GM23338 (cell line): Measurements from ENCODE around the gene SLC22A3.

Source experiments
- CREB1 ChIP-seq: fragments of 250-450 bp; sonication (Bioruptor Pico); IDR thresholded peaks from 2 replicates; pipeline ENCODE4 v1.5.0; 2020; ENCODE audit warnings: low read depth, mild to moderate bottlenecking, moderate library complexity
- EZH2 ChIP-seq: fragments of 200-600 bp; sonication (generic); IDR thresholded peaks from one replicate; pipeline ENCODE4 v1.8.0; 2017; ENCODE audit warnings: antibody characterized with exemption, mild to moderate bottlenecking, low read depth; ENCODE audit not compliant: unreplicated experiment
- EZH2phosphoT487 ChIP-seq: fragments of 200-600 bp; sonication (generic); IDR thresholded peaks from one replicate; pipeline ENCODE4 v1.8.1; 2018; ENCODE audit warnings: antibody characterized with exemption; ENCODE audit not compliant: unreplicated experiment
- JUNB ChIP-seq: IDR thresholded peaks from one replicate; pipeline ENCODE4 v1.6.1; 2016; ENCODE audit warnings: antibody characterized with exemption; ENCODE audit not compliant: unreplicated experiment
- POLR2AphosphoS5 ChIP-seq: IDR thresholded peaks from 2 replicates; pipeline ENCODE4 v1.6.1; 2016; ENCODE audit warnings: antibody characterized with exemption, low read depth
- STAT1 ChIP-seq: IDR thresholded peaks from one replicate; pipeline ENCODE4 v1.6.1; 2016; ENCODE audit warnings: antibody characterized with exemption; ENCODE audit not compliant: unreplicated experiment
- ZNF114 ChIP-seq: fragments of 250-450 bp; sonication (Bioruptor Pico); IDR thresholded peaks from 2 replicates; pipeline ENCODE4 v1.5.0; 2020; ENCODE audit warnings: mild to moderate bottlenecking, moderate library complexity
- TF ChIP-seq, protein P1 (sequence below), 2 experiments: fragments of 200-600 bp in 1 of 2; sonication (generic) in 1 of 2; conservative IDR thresholded peaks; 2 replicates each; pipeline versions ENCODE4 v1.5.1 to v1.6.1; 2016 to 2017; ENCODE audit warnings: antibody characterized with exemption in 2 of 2, low read depth in 2 of 2, mild to moderate bottlenecking in 2 of 2, moderate library complexity in 1 of 2
- TF ChIP-seq, protein P2 (sequence below): fragments of 250-450 bp; sonication (Bioruptor Pico); IDR thresholded peaks from 2 replicates; pipeline ENCODE4 v1.5.0; 2020; ENCODE audit warnings: mild to moderate bottlenecking, moderate library complexity
- TF ChIP-seq, protein P3 (sequence below): IDR thresholded peaks from one replicate; pipeline ENCODE4 v1.6.1; 2018; ENCODE audit warnings: antibody characterized with exemption; ENCODE audit not compliant: unreplicated experiment

DNA sequence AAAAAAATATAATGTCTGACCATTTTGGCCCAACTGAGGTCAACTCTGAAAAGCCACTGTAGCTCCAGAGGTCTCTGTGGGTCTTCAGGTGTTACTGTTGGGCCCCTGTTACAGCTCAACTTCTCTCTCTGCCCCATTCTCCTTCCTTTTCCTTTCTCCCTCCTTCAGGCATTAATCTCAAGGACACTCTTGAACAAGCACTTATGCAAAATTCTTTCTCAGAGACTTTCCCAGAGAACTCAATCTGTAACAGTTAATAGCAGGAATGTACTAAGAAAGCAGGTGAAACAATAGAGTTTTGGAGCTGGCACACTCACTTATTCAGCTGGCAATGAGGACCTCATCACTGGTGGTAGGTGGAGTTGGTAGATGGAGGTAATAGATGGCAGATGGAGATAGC, 31.9 kb upstream of the SLC22A3 start:
- TF ChIP-seq, protein P1, sequence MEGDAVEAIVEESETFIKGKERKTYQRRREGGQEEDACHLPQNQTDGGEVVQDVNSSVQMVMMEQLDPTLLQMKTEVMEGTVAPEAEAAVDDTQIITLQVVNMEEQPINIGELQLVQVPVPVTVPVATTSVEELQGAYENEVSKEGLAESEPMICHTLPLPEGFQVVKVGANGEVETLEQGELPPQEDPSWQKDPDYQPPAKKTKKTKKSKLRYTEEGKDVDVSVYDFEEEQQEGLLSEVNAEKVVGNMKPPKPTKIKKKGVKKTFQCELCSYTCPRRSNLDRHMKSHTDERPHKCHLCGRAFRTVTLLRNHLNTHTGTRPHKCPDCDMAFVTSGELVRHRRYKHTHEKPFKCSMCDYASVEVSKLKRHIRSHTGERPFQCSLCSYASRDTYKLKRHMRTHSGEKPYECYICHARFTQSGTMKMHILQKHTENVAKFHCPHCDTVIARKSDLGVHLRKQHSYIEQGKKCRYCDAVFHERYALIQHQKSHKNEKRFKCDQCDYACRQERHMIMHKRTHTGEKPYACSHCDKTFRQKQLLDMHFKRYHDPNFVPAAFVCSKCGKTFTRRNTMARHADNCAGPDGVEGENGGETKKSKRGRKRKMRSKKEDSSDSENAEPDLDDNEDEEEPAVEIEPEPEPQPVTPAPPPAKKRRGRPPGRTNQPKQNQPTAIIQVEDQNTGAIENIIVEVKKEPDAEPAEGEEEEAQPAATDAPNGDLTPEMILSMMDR (conservative IDR thresholded peaks at IDR 0.05; ENCODE audit: low read depth in 2 of 2), result no peak
- TF ChIP-seq EZH2, result no peak
- no peak for TF ChIP-seq POLR2AphosphoS5
- no peak for TF ChIP-seq EZH2phosphoT487
- no peak for TF ChIP-seq CREB1 (CRISPR knock-in tag)
- TF ChIP-seq, protein P2, sequence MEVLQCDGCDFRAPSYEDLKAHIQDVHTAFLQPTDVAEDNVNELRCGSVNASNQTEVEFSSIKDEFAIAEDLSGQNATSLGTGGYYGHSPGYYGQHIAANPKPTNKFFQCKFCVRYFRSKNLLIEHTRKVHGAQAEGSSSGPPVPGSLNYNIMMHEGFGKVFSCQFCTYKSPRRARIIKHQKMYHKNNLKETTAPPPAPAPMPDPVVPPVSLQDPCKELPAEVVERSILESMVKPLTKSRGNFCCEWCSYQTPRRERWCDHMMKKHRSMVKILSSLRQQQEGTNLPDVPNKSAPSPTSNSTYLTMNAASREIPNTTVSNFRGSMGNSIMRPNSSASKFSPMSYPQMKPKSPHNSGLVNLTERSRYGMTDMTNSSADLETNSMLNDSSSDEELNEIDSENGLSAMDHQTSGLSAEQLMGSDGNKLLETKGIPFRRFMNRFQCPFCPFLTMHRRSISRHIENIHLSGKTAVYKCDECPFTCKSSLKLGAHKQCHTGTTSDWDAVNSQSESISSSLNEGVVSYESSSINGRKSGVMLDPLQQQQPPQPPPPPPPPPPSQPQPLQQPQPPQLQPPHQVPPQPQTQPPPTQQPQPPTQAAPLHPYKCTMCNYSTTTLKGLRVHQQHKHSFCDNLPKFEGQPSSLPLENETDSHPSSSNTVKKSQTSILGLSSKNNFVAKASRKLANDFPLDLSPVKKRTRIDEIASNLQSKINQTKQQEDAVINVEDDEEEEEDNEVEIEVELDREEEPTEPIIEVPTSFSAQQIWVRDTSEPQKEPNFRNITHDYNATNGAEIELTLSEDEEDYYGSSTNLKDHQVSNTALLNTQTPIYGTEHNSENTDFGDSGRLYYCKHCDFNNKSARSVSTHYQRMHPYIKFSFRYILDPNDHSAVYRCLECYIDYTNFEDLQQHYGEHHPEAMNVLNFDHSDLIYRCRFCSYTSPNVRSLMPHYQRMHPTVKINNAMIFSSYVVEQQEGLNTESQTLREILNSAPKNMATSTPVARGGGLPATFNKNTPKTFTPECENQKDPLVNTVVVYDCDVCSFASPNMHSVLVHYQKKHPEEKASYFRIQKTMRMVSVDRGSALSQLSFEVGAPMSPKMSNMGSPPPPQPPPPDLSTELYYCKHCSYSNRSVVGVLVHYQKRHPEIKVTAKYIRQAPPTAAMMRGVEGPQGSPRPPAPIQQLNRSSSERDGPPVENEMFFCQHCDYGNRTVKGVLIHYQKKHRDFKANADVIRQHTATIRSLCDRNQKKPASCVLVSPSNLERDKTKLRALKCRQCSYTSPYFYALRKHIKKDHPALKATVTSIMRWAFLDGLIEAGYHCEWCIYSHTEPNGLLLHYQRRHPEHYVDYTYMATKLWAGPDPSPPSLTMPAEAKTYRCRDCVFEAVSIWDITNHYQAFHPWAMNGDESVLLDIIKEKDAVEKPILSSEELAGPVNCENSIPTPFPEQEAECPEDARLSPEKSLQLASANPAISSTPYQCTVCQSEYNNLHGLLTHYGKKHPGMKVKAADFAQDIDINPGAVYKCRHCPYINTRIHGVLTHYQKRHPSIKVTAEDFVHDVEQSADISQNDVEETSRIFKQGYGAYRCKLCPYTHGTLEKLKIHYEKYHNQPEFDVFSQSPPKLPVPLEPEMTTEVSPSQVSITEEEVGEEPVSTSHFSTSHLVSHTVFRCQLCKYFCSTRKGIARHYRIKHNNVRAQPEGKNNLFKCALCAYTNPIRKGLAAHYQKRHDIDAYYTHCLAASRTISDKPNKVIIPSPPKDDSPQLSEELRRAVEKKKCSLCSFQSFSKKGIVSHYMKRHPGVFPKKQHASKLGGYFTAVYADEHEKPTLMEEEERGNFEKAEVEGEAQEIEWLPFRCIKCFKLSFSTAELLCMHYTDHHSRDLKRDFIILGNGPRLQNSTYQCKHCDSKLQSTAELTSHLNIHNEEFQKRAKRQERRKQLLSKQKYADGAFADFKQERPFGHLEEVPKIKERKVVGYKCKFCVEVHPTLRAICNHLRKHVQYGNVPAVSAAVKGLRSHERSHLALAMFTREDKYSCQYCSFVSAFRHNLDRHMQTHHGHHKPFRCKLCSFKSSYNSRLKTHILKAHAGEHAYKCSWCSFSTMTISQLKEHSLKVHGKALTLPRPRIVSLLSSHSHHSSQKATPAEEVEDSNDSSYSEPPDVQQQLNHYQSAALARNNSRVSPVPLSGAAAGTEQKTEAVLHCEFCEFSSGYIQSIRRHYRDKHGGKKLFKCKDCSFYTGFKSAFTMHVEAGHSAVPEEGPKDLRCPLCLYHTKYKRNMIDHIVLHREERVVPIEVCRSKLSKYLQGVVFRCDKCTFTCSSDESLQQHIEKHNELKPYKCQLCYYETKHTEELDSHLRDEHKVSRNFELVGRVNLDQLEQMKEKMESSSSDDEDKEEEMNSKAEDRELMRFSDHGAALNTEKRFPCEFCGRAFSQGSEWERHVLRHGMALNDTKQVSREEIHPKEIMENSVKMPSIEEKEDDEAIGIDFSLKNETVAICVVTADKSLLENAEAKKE (CRISPR knock-in tag), result no peak
- TF ChIP-seq STAT1, result no peak
- no peak for TF ChIP-seq ZNF114 (CRISPR knock-in tag)
- TF ChIP-seq, protein P3, sequence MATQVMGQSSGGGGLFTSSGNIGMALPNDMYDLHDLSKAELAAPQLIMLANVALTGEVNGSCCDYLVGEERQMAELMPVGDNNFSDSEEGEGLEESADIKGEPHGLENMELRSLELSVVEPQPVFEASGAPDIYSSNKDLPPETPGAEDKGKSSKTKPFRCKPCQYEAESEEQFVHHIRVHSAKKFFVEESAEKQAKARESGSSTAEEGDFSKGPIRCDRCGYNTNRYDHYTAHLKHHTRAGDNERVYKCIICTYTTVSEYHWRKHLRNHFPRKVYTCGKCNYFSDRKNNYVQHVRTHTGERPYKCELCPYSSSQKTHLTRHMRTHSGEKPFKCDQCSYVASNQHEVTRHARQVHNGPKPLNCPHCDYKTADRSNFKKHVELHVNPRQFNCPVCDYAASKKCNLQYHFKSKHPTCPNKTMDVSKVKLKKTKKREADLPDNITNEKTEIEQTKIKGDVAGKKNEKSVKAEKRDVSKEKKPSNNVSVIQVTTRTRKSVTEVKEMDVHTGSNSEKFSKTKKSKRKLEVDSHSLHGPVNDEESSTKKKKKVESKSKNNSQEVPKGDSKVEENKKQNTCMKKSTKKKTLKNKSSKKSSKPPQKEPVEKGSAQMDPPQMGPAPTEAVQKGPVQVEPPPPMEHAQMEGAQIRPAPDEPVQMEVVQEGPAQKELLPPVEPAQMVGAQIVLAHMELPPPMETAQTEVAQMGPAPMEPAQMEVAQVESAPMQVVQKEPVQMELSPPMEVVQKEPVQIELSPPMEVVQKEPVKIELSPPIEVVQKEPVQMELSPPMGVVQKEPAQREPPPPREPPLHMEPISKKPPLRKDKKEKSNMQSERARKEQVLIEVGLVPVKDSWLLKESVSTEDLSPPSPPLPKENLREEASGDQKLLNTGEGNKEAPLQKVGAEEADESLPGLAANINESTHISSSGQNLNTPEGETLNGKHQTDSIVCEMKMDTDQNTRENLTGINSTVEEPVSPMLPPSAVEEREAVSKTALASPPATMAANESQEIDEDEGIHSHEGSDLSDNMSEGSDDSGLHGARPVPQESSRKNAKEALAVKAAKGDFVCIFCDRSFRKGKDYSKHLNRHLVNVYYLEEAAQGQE, result no peak
- no peak for TF ChIP-seq JUNB
